K562 (cell line): ENCODE measurements around the gene NPC1L1. TPM values are rescaled to one million over a fixed set of nuclear protein-coding genes. Genes with fewer than 3 reads are reported as not detected.

ENCODE experiments used
- ASH1L ChIP-seq: fragments of 450-650 bp; IDR thresholded peaks from 2 replicates; pipeline ENCODE4 v1.6.1; 2018; ENCODE audit warnings: borderline replicate concordance, mild to moderate bottlenecking, low read depth; ENCODE audit not compliant: partially characterized antibody
- C11orf30 ChIP-seq: fragments of 450-650 bp; IDR thresholded peaks from 2 replicates; pipeline ENCODE4 v1.6.1; 2016; ENCODE audit warnings: low read depth, mild to moderate bottlenecking
- DDX20 ChIP-seq: fragments of 450-650 bp; IDR thresholded peaks from 2 replicates; pipeline ENCODE4 v1.6.1; 2016; ENCODE audit warnings: missing genetic modification characterization, low read depth, mild to moderate bottlenecking, missing compliant biosample characterization, moderate library complexity
- ETS1 ChIP-seq: conservative IDR thresholded peaks from 2 replicates; pipeline ENCODE4 v1.6.1; 2011; ENCODE audit warnings: low read depth, mild to moderate bottlenecking, low read length; ENCODE audit not compliant: control insufficient read depth
- GTF3C2 ChIP-seq: IDR thresholded peaks from 3 replicates; pipeline ENCODE4 v1.6.1; 2011; ENCODE audit warnings: borderline replicate concordance, mild to moderate bottlenecking, moderate library complexity; ENCODE audit not compliant: insufficient read length; ENCODE audit errors: extremely low read depth
- HMGXB4 ChIP-seq: sonication (generic); formaldehyde crosslinking; IDR thresholded peaks from 2 replicates; pipeline ENCODE4 v1.8.1; 2023; ENCODE audit warnings: mild to moderate bottlenecking, missing genetic modification reagents
- HNRNPUL1 ChIP-seq: fragments of 200-400 bp; formaldehyde crosslinking; IDR thresholded peaks from 2 replicates; pipeline ENCODE4 v1.6.1; 2017; ENCODE audit warnings: low read length
- NFE2 ChIP-seq: IDR thresholded peaks from 2 replicates; pipeline ENCODE4 v1.6.1; 2014; ENCODE audit warnings: antibody characterized with exemption, low read depth
- NFIX ChIP-seq: fragments of 250-450 bp; sonication (Bioruptor Pico); IDR thresholded peaks from 2 replicates; pipeline ENCODE4 v1.4.0; 2020; ENCODE audit warnings: low read depth, mild to moderate bottlenecking, moderate library complexity
- RFX7 ChIP-seq: fragments of 250-450 bp; sonication (Bioruptor Pico); IDR thresholded peaks from 2 replicates; pipeline ENCODE4 v1.5.1; 2021; ENCODE audit warnings: mild to moderate bottlenecking
- SMARCE1 ChIP-seq: fragments of 450-650 bp; IDR thresholded peaks from 2 replicates; pipeline ENCODE4 v1.7.1; 2016; ENCODE audit warnings: mild to moderate bottlenecking
- TBL1XR1 ChIP-seq, 2 experiments: IDR thresholded peaks; 2 replicates each; pipeline ENCODE4 v1.6.1; 2012; ENCODE audit warnings: improper control_type of control experiment in 2 of 2, low read length in 2 of 2, mild to moderate bottlenecking in 1 of 2
- TGIF2 ChIP-seq: sonication (generic); formaldehyde crosslinking; IDR thresholded peaks from 2 replicates; pipeline ENCODE4 v1.8.1; 2022; ENCODE audit warnings: mild to moderate bottlenecking, missing genetic modification reagents, moderate library complexity
- ZFP1 ChIP-seq: fragments of 450-650 bp; formaldehyde crosslinking; IDR thresholded peaks from 2 replicates; pipeline ENCODE4 v1.4.0; 2020; ENCODE audit warnings: mild to moderate bottlenecking, mixed read lengths
- ZNF134 ChIP-seq: fragments of 250-450 bp; sonication (Bioruptor Pico); conservative IDR thresholded peaks from 2 replicates; pipeline ENCODE4 v1.4.0; 2020
- ZNF316 ChIP-seq: fragments of 450-650 bp; IDR thresholded peaks from 2 replicates; pipeline ENCODE4 v1.6.1; 2016
- ZNF75A ChIP-seq: fragments of 450-650 bp; formaldehyde crosslinking; IDR thresholded peaks from 2 replicates; pipeline ENCODE4 v1.4.0; 2020; ENCODE audit warnings: mild to moderate bottlenecking
- ZNF780A ChIP-seq: fragments of 250-450 bp; sonication (Bioruptor Pico); IDR thresholded peaks from 2 replicates; pipeline ENCODE4 v1.5.0; 2021; ENCODE audit warnings: mild to moderate bottlenecking
- polyA plus RNA-seq, 8 experiments: library from polyadenylated mRNA; depleted of rRNA in 4 of 8; stranded (reverse) in 5 of 8; unstranded in 3 of 8; fragments of >200 nt; fragmentation: Nextera tagmentation in 2 of 8; fragmentation: Illumina TruSeq in 1 of 8; extraction: Ambion mirVana in 2 of 8; extraction: Trizol in 1 of 8; gene quantifications; 2 replicates each; pipeline versions ENCODE4 v1.2.1 to v1.2.3, GENCODE V29; 2011 to 2014; ENCODE audit warnings: inconsistent platforms in 1 of 8, missing spikeins in 1 of 8
- total RNA-seq, 7 experiments: library from RNA; depleted of rRNA in 6 of 7; stranded (reverse); fragments of >200 nt in 6 of 7; fragmentation: Illumina TruSeq in 2 of 7; extraction: Trizol in 2 of 7; gene quantifications; 2 replicates each; pipeline versions ENCODE4 v1.2.1 to v1.2.3, GENCODE V29; 2011 to 2021; ENCODE audit warnings: low replicate concordance in 1 of 7
- TF ChIP-seq, protein P1 (sequence below): fragments of 450-650 bp; IDR thresholded peaks from 2 replicates; pipeline ENCODE4 v1.6.1; 2016
- TF ChIP-seq, protein P2 (sequence below): fragments of 450-650 bp; formaldehyde crosslinking; IDR thresholded peaks from 2 replicates; pipeline ENCODE4 v1.4.0; 2022; ENCODE audit warnings: missing genetic modification characterization

Gene NPC1L1
- total and polyA plus RNA-seq, 9 of the 15 experiments (the other 6 are each of a cell fraction or from before 2014, with no cell fraction given) = 0.01 to 0.18 (median 0.07) TPM; not detected in 4

DNA sequence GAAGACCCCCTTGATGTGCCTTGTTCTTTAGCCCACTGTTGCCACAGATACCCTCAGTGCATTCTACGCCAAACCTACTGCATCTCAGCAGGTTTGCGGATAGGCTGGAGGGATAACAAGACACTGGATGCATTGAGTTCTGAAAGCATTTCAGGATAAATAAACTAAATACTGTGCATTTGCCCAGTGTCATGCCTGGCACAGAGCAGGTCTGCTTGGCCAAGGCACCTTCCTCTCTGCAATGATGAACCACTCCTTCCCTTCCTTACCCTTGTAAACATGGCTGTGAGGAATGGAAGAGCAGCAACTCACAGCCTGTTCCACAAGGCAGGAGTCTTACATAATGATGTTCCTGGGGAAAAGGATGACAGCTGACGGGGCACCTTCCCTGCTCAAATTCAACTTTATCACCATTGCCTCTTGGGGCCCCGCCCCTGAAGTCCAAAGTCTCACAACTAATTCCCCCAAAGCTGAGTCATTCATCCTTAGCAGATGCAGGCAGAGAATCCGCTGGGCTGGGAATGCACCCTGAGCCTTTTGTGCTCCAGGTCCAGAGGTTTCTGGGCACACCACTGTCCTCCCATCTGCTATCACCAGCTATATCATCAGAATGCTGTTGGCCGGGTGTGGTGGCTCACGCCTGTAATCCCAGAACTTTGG lies 21.0 kb upstream of the NPC1L1 start (continued):
- TF ChIP-seq C11orf30 (peak; percentile 91), HNRNPUL1 (no peak), ZNF75A (CRISPR knock-in tag) (no peak), ASH1L (no peak), HMGXB4 (0 out of 2 replicates have a peak, but pooled peaks have one; percentile 23), ZFP1 (CRISPR knock-in tag) (no peak), TBL1XR1 (IDR thresholded peaks at IDR 0.05; ENCODE audit: low read length in 2 of 2) (no peak), SMARCE1 (peak; percentile 48; the same call in 1 of the 2 replicates), ZNF316 (peak; percentile 87), RFX7 (CRISPR knock-in tag) (no peak), NFIX (CRISPR knock-in tag) (no peak), ETS1 (no peak), ZNF134 (no peak), TGIF2 (CRISPR knock-in tag) (no peak), NFE2 (peak; percentile 91), GTF3C2 (no peak), ZNF780A (CRISPR knock-in tag) (no peak), DDX20 (tag) (no peak)
- TF ChIP-seq, protein P1, sequence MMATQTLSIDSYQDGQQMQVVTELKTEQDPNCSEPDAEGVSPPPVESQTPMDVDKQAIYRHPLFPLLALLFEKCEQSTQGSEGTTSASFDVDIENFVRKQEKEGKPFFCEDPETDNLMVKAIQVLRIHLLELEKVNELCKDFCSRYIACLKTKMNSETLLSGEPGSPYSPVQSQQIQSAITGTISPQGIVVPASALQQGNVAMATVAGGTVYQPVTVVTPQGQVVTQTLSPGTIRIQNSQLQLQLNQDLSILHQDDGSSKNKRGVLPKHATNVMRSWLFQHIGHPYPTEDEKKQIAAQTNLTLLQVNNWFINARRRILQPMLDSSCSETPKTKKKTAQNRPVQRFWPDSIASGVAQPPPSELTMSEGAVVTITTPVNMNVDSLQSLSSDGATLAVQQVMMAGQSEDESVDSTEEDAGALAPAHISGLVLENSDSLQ = peak; percentile 48; the same call in 1 of the 2 replicates
- TF ChIP-seq, protein P2, sequence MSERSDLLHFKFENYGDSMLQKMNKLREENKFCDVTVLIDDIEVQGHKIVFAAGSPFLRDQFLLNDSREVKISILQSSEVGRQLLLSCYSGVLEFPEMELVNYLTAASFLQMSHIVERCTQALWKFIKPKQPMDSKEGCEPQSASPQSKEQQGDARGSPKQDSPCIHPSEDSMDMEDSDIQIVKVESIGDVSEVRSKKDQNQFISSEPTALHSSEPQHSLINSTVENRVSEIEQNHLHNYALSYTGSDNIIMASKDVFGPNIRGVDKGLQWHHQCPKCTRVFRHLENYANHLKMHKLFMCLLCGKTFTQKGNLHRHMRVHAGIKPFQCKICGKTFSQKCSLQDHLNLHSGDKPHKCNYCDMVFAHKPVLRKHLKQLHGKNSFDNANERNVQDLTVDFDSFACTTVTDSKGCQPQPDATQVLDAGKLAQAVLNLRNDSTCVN = no peak
